Measurements from ENCODE around the gene CYP2S1. TPM values are rescaled to one million over a fixed set of nuclear protein-coding genes. Genes with fewer than 3 reads are reported as not detected.
"Not testable (repeated sequence)": the region's sequence is repeated elsewhere in the genome, so short reads cannot be mapped to it uniquely, and the experiment has no call there.

The CYP2S1 gene
- 0.38 and 0.39 TPM in 2 replicates for total RNA-seq

GRCh38 chr19:41192574-41193429, at the start of gene CYP2S1:
CYP2S1 (plus strand) TSS chr19:41193219; CDS start chr19:41193265, 46 bp downstream.
- DNase-seq (ENCODE audit: low read depth in 2 of 2): peak in 1 of 2 donors; percentile 24

GRCh38 chr19:41144403-41144802, 48.6 kb upstream of the CYP2S1 start:
- peak; percentile 79 to 89 for DNase-seq (ENCODE audit: low read depth in 2 of 2)

DNA sequence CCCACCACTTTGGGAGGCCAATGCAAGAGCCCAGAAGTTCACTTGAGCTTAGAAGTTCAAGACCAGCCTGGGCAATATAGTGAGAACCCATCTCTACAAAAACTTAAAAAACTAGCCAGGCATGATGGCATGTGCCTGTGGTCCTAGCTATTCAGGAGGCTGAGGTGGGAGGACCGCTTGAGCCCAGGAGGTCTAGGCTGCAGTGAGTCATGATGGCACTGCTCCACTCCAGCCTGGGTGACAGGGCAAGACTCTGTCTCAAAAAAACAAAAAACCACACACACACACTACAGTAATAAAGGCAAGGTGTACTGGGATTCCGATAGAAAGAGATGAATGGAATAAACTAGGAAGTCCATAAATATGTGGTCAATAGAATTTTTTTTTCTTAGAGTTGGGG, 43.2 kb upstream of the CYP2S1 start:
- no peak for DNase-seq (ENCODE audit: low read depth in 2 of 2)

GRCh38 chr19:41150986-41151385, 42.0 kb upstream of the CYP2S1 start:
- not testable (repeated sequence) for DNase-seq (ENCODE audit: low read depth in 2 of 2)

- DNase-seq (ENCODE audit: low read depth in 2 of 2): no peak
Observed at GRCh38 chr19:41154060-41154459, 39.0 kb upstream of the CYP2S1 start.

- DNase-seq (ENCODE audit: low read depth in 2 of 2): no peak
Observed at GRCh38 chr19:41156207-41156606, 36.8 kb upstream of the CYP2S1 start.

- DNase-seq (ENCODE audit: low read depth in 2 of 2): no peak
Observed at GRCh38 chr19:41159881-41160280, 33.1 kb upstream of the CYP2S1 start.

GRCh38 chr19:41161903-41162302, 31.1 kb upstream of the CYP2S1 start:
- DNase-seq (ENCODE audit: low read depth in 2 of 2): no peak

DNA sequence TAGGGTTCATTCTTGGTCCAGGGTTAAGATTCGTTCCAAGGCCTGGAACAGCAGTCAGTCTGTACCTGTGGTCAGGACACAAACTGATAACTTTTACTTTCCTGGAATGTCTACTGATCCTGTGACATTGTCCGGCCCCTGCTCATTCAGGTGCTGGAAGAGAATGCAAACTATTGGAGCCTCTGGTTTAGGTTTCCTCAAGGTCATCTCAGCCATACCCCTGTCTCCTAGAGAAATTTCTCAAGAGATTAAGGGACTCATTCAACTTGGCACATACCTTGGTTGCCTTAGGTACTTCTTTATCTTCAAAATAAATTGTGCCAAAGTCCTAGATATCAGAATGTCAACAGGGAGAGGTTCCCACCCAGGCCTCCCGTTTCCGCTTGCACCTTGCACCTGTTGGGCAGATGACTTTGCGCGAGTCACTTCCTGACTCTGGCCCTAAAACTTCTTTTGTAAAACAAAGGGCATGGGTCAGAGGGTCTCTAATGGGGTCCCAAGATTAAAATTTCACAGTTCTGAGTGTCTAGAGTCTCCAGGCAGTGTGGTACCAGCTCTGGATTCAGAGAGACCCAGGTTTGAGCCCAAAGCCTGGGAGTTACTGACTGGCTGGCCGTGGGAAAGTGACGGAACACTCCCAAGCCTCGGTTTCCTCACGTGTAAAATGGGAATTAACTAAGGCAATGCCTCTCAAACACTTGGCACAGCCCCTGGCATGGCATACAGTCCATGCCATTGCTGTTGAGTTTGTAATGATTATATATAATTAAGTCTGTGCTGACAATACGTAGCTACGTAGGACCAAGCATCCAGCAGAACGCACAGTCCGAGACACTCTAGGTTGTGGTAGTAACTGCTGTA, 25.8 kb upstream of the CYP2S1 start:
- no peak for DNase-seq (ENCODE audit: low read depth in 2 of 2)

DNA sequence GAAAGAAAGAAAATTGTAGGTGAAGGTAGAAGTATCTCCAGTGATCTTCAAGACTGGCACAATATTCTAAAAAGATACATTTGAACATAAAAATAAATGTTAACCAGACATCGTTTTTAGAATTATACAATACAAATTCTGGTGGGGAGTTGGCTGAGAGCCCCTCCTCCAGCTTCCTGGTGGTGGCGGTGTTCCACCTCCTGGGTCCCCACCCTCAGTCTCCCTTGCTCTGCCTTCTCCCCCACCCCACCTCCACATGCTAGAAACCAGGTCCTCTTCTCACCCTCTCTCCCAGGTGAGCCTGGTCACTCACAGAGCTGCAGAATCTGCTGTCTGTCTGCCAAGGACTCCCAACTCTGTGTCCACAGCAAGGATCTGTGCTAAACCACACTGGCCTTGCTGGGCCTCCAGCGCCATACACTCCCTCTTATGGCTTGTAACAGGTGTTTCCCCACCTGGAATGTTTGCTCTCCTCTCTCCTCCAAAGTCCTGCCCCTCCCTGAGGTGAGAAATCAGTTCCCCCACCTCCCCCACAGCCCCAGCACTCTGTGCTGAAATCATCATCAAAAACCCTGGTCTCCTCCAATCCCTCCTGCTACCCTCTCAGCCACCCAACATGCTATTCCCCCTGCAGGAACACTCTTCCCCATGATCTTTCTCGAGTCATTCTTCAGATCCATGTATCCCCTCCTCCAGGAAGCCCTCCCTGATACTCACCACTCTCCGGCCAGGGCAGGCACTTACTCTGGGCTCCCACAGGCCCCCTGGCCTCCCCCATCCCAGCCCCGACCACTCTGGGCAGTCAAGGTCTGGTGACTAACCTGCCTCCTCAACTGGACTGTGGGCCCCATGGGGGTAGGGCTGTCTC, 20.5 kb upstream of the CYP2S1 start:
- DNase-seq (ENCODE audit: low read depth in 2 of 2): no peak

GRCh38 chr19:41174297-41174928, 18.6 kb upstream of the CYP2S1 start:
- DNase-seq (ENCODE audit: low read depth in 2 of 2): no peak

DNA sequence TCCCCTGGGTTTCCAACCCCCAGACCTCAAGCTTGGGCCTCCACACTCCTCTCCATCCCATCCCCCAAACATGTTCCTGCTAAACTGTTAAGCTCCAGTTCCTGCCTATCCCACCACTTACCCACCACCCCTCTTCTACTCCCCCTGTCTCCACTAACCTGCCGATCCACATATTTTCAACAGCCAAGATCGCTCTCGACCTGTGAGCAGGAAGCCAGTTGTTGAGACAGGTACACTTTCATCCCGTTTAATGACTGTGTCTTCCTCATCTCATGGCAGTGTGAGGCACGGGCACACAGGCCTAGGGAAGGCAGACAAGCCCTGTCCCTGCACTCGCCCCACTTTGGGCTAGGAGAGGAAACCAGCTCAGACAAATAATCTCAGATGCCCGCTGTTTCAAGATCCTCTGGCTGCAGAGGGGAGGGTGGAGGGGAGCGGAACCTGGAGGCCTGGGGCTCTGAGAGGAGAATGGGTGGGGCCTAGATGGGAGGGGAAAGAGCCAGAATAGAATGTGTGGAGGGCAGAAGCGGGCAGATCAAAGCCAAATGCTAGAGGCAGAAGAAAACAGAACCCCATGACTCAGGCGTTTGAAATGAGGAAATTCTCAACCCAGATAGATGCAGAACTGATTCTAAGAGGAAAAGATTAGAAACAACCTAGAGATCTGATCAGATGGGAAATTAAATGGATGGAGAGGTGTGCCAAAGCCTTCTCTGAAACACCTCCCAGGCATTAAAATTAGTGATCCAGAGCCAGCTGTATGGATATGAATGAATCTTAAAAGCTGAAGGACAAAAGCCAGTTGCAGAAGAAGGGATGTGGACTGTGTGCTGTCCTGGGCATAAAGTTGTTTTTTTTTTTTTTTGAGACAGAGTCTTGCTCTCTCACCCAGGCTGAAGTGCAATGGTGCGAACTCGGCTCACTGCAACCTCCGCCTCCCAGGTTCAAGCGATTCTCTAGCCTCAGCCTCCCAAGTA, 16.9 kb upstream of the CYP2S1 start:
- DNase-seq (ENCODE audit: low read depth in 2 of 2): peak in 1 of 2 donors; percentile 23

DNA sequence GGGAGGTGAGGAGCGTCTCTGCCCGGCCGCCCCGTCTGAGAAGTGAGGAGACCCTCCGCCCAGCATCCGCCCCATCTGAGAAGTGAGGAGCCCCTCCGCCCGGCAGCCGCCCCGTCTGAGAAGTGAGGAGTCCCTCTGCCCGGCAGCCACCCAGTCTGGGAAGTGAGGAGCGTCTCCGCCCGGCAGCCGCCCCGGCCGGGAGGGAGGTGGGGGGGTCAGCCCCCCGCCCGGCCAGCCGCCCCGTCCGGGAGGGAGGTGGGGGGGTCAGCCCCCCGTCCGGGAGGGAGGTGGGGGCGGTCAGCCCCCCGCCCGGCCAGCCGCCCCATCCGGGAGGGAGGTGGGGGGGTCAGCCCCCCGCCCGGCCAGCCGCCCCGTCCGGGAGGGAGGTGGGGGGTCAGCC, 12.8 kb upstream of the CYP2S1 start:
- DNase-seq (ENCODE audit: low read depth in 2 of 2): not testable (repeated sequence)

DNA sequence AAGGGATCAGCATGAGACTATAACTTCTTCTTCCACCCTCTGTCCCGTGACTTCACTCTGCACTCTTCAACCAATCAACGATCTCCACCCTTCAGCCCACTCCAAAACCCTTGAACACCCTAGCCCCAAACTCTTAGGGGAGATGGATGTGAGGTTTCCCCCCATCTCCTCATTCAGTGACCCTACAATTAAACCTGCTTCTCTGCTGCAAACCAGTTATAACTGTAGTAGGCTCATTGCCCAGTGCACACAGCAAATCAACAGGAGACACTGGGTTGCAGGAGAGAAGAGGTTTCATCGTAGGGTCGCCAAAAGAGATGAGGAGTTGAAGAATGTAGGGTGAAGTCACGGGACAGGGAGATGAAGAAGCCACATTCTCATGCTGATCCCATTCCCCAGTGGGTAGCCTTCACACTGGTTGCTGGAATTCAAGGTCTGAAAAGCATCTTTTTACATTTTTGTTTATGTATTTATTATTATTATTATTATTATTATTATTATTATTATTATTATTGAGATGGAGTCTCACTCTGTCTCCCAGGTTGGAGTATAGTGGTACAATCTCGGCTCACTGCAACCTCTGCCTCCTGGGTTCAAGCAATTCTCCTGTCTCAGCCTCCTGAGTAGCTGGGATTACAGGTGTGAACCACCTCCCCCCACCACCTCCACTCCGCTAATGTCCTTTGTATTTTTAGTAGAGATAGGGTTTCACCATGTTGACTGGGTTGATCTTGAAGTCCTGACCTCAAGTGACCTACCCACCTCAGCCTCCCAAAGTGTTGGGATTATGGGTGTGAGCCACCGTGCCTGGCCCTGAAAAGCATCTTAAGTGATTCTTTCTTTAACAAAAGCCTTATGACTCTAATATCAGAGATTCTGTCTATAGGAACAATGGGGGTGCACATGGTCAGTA, 5.8 kb upstream of the CYP2S1 start:
- DNase-seq (ENCODE audit: low read depth in 2 of 2): no peak

DNA sequence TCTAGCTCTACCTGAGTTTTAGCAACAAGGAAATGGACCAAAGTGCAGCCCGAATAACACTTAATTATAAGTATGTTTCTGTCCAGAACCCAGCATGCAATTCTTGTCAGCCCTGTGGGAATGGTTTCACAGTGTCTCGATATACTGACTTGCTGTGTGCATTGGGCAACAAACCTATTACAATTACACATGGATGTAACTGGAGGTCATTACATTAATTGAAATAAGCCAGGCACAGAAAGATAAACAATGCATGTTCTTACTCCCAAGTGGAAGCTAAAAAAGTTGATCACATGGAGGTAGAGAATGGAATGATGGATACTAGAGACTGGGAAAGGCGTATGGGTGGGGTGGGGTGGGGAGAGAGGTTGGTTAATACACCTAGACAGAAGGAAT, 5.1 kb upstream of the CYP2S1 start:
- DNase-seq (ENCODE audit: low read depth in 2 of 2): no peak

- DNase-seq (ENCODE audit: low read depth in 2 of 2): no peak
Observed at GRCh38 chr19:41189425-41190065, 3.5 kb upstream of the CYP2S1 start.

- no peak for DNase-seq (ENCODE audit: low read depth in 2 of 2)
Observed at GRCh38 chr19:41193430-41194156, 574 bp downstream of the CYP2S1 start.

GRCh38 chr19:41194157-41194552, 1.1 kb downstream of the CYP2S1 start:
- DNase-seq (ENCODE audit: low read depth in 2 of 2): no peak

Data from dermis microvascular lymphatic vessel endothelial cell (primary cell).